SK-N-SH treated with all-trans-retinoic acid at 6 μM for 48 hours (cell line): ENCODE data around the gene CALHM6.

Experiments
- ZFP3 ChIP-seq: fragments of 250-450 bp; sonication (Bioruptor Pico); IDR thresholded peaks from 2 replicates; pipeline ENCODE4 v1.5.0; 2020; ENCODE audit warnings: mild to moderate bottlenecking, moderate library complexity
- ZNF70 ChIP-seq: fragments of 450-650 bp; formaldehyde crosslinking; IDR thresholded peaks from 2 replicates; pipeline ENCODE4 v1.5.0; 2020; ENCODE audit warnings: mild to moderate bottlenecking, moderate library complexity
- TF ChIP-seq, protein P1 (sequence below): fragments of 250-450 bp; sonication (Bioruptor Pico); IDR thresholded peaks from 2 replicates; pipeline ENCODE4 v1.8.0; 2020; ENCODE audit warnings: mild to moderate bottlenecking, moderate library complexity, borderline replicate concordance

DNA sequence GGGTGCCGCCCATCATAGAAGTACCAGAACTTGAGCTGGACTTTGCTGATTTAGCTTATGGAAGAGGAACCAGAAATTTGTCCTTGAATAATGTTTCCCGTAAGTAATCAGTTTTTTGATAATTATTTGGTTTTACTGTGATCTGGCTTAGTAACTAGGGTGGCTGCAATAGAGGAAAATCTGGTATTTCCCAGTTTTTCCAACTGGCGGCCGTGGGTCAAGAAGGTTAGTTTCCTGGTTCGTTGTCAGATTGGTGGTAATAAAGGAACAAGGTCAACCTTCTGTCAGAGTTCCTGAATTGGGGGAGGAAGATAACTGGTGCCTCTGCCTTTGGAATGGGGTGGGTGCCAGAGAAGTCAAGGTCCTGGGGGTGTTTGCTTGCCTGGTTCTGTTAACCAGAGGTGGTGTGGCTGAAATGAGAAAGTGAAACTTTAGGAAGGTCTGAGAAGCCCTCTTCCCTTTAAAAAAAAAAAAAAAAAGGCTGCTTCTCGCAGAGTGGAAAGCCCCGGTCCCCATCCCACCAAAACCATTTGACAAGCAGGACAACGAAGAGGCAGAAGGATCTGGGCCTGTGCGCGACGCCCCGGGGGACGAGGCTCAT lies at the start of gene CALHM6:
- TF ChIP-seq ZNF70 = no peak
- no peak for TF ChIP-seq ZFP3
- TF ChIP-seq, protein P1, sequence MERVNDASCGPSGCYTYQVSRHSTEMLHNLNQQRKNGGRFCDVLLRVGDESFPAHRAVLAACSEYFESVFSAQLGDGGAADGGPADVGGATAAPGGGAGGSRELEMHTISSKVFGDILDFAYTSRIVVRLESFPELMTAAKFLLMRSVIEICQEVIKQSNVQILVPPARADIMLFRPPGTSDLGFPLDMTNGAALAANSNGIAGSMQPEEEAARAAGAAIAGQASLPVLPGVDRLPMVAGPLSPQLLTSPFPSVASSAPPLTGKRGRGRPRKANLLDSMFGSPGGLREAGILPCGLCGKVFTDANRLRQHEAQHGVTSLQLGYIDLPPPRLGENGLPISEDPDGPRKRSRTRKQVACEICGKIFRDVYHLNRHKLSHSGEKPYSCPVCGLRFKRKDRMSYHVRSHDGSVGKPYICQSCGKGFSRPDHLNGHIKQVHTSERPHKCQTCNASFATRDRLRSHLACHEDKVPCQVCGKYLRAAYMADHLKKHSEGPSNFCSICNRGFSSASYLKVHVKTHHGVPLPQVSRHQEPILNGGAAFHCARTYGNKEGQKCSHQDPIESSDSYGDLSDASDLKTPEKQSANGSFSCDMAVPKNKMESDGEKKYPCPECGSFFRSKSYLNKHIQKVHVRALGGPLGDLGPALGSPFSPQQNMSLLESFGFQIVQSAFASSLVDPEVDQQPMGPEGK = no peak
